Fibroblast of lung (primary cell): ENCODE measurements around the gene PLXNB1.

ENCODE experiments used
- EZH2 ChIP-seq: IDR thresholded peaks from 2 replicates; pipeline ENCODE4 v1.5.1; 2012; ENCODE audit warnings: low read length, control low read depth, mild to moderate bottlenecking; ENCODE audit errors: missing control alignments
- TF ChIP-seq, protein P1 (sequence below), 2 donors: IDR thresholded peaks in 1 of 2; conservative IDR thresholded peaks in 1 of 2; 1 replicate in 1 of 2; 2 replicates in 1 of 2; pipeline ENCODE4 v1.5.1; 2011 to 2012; ENCODE audit warnings: low read length in 2 of 2, control low read depth in 1 of 2, inconsistent platforms in 1 of 2, low read depth in 1 of 2, mild to moderate bottlenecking in 1 of 2

DNA sequence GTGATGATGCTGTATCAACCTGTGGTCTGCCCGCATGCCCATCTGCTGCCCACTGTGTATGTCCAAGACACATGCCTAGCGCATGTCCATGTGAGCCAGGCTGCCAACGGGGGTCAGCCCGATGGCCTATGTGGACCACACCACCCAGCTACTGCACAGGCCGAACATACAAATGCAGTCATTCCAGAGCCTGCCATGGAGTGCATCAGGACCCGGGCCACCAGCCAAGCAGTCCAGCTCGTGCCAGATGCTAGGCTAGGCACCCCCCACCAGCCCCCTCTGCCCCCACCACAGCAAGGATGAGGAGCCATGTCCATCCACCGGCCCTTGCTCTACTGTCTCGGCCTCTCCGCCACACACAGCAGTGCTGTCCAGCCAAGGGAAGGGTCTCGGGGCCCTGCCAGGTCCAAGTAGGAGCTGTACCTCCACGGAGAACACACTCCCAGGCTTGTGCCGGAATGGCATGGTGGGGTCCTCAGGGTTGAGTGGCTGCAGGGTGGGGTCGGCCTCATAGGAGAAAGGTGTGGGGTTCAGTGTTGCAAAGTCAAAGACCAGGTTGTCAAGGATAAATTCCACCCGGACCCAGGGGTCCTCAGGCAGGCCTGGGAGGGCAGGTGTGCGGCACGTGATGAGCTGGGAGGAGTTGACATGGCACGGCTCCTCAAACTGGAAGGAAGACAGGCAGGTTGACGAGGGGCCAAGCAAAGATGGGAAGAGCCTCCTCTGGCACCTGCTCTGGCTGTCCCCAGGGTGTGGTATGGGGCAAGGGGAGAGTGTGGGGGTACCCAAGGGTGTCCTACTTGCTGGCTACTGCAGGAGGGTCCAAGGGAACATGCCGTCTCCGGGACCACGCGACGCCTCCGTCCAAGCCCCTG lies 15.3 kb downstream of the PLXNB1 start:
- TF ChIP-seq, protein P1, sequence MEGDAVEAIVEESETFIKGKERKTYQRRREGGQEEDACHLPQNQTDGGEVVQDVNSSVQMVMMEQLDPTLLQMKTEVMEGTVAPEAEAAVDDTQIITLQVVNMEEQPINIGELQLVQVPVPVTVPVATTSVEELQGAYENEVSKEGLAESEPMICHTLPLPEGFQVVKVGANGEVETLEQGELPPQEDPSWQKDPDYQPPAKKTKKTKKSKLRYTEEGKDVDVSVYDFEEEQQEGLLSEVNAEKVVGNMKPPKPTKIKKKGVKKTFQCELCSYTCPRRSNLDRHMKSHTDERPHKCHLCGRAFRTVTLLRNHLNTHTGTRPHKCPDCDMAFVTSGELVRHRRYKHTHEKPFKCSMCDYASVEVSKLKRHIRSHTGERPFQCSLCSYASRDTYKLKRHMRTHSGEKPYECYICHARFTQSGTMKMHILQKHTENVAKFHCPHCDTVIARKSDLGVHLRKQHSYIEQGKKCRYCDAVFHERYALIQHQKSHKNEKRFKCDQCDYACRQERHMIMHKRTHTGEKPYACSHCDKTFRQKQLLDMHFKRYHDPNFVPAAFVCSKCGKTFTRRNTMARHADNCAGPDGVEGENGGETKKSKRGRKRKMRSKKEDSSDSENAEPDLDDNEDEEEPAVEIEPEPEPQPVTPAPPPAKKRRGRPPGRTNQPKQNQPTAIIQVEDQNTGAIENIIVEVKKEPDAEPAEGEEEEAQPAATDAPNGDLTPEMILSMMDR (conservative IDR thresholded peaks at IDR 0.05 in 1 of 2, IDR thresholded peaks at IDR 0.05 in 1 of 2; ENCODE audit: low read depth in 1 of 2, low read length in 2 of 2), result no peak
- no peak for TF ChIP-seq EZH2
